A673 (cell line): ENCODE measurements around the gene DCAF16. TPM values are rescaled to one million over a fixed set of nuclear protein-coding genes. Genes with fewer than 3 reads are reported as not detected.

Experiments
- BruUV-seq: library from RNA; stranded (reverse); fragments of 400-500 nt; replicated peaks from 2 replicates; lab custom pipeline; 2021; lab: Mats Ljungman, UMichigan
- CTCF ChIA-PET: fragments of 300-600 bp; sonication (Branson Sonifier 250); formaldehyde crosslinking; loops from one replicate; lab custom pipeline; 2022; ENCODE audit warnings: antibody characterized with exemption; lab: Charles Lee
- POLR2A ChIA-PET: fragments of 300-600 bp; sonication (Branson Sonifier 250); formaldehyde crosslinking; loops from one replicate; lab custom pipeline; 2022; ENCODE audit warnings: antibody characterized with exemption; ENCODE audit not compliant: low non-redundant PET; lab: Charles Lee
- DNase-seq: peaks from one replicate; pipeline ENCODE4 v3.0.0-alpha.2; 2015; ENCODE audit warnings: low spot score
- H3K27ac ChIP-seq: fragments of 200-600 bp; sonication (generic); 2 replicates; pipeline ENCODE4 v1.5.1; 2016; ENCODE audit warnings: mixed run types, low read depth, mild to moderate bottlenecking, mixed read lengths, antibody characterized with exemption, low read length; ENCODE audit not compliant: poor library complexity, severe bottlenecking
- H3K27me3 ChIP-seq: fragments of 200-600 bp; sonication (generic); replicated peaks from 2 replicates; pipeline ENCODE4 v1.6.1; 2017; ENCODE audit warnings: mixed run types, low read depth, mild to moderate bottlenecking, mixed read lengths, antibody characterized with exemption, low read length; ENCODE audit not compliant: insufficient read depth, poor library complexity
- H3K36me3 ChIP-seq: fragments of 200-600 bp; sonication (generic); 2 replicates; pipeline ENCODE4 v1.6.1; 2016; ENCODE audit warnings: mixed run types, mild to moderate bottlenecking, mixed read lengths, antibody characterized with exemption, low read length; ENCODE audit not compliant: insufficient read depth, poor library complexity, severe bottlenecking
- H3K4me1 ChIP-seq: fragments of 200-600 bp; sonication (generic); 2 replicates; pipeline ENCODE4 v1.6.1; 2017; ENCODE audit warnings: mixed run types, mild to moderate bottlenecking, mixed read lengths, antibody characterized with exemption, low read length; ENCODE audit not compliant: insufficient read depth, poor library complexity, severe bottlenecking
- H3K4me3 ChIP-seq: fragments of 200-600 bp; sonication (generic); 2 replicates; pipeline ENCODE4 v1.5.1; 2016; ENCODE audit warnings: low read depth, mixed run types, mild to moderate bottlenecking, mixed read lengths, low read length; ENCODE audit not compliant: poor library complexity, severe bottlenecking
- H3K9me3 ChIP-seq: fragments of 200-600 bp; sonication (generic); 2 replicates; pipeline ENCODE4 v1.6.1; 2016; ENCODE audit warnings: mixed run types, low read depth, mild to moderate bottlenecking, mixed read lengths, antibody characterized with exemption, low read length; ENCODE audit not compliant: poor library complexity, severe bottlenecking
- EZH2 ChIP-seq: fragments of 200-600 bp; sonication (generic); IDR thresholded peaks from 2 replicates; pipeline ENCODE4 v1.6.1; 2017; ENCODE audit warnings: borderline replicate concordance, low read depth, mild to moderate bottlenecking, mixed read lengths, antibody characterized with exemption, low read length; ENCODE audit not compliant: poor library complexity, severe bottlenecking
- intact Hi-C: fragments of 100-400 bp; cut with micrococcal nuclease; formaldehyde crosslinking; loops from one replicate; pipeline ENCODE4 v1.10.0; 2022; ENCODE audit not compliant: unreplicated experiment
- total RNA-seq: library from RNA; stranded (reverse); gene quantifications from 2 replicates; pipeline ENCODE4 v1.2.3, GENCODE V29; 2021
- TF ChIP-seq, protein P1 (sequence below): fragments of 300-800, 200-600 bp; sonication (generic); conservative IDR thresholded peaks from 2 replicates; pipeline ENCODE4 v1.5.1; 2017; ENCODE audit warnings: low read depth, mild to moderate bottlenecking, antibody characterized with exemption, low read length, moderate library complexity, mixed read lengths

DCAF16 gene
- total RNA-seq, 1 experiment from 2014 or later: 59.5 TPM

DNA sequence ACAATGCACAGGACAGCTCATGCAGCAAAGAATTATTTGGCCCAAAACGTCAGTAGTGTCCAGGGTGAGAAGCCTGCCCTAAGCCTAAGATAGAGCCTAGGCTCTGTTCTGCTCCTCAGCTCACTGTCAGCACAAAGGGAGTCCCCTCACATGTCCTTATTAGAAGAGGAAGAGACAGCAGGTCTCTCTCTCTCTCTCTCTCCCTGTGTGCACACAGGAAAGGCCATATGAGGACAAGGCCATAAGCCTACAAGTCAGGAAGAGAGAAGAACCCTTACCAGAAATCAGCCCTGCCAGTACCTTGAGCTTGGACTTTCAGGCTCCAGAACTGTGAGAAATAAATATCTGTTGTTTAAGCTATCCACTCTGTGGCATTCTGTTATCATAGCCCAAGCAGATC, 49.5 kb downstream of the DCAF16 start:
- no peak for DNase-seq
- H3K27me3 ChIP-seq: no peaks in the 10 kb centered on the region
- no peak overlapping the region for H3K27ac ChIP-seq
- ChIA-PET CTCF (no interaction called here), POLR2A (no interaction called here)
- TF ChIP-seq, protein P1, sequence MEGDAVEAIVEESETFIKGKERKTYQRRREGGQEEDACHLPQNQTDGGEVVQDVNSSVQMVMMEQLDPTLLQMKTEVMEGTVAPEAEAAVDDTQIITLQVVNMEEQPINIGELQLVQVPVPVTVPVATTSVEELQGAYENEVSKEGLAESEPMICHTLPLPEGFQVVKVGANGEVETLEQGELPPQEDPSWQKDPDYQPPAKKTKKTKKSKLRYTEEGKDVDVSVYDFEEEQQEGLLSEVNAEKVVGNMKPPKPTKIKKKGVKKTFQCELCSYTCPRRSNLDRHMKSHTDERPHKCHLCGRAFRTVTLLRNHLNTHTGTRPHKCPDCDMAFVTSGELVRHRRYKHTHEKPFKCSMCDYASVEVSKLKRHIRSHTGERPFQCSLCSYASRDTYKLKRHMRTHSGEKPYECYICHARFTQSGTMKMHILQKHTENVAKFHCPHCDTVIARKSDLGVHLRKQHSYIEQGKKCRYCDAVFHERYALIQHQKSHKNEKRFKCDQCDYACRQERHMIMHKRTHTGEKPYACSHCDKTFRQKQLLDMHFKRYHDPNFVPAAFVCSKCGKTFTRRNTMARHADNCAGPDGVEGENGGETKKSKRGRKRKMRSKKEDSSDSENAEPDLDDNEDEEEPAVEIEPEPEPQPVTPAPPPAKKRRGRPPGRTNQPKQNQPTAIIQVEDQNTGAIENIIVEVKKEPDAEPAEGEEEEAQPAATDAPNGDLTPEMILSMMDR: no peak
- TF ChIP-seq EZH2: no peak
- no peaks in the 10 kb centered on the region for H3K36me3 ChIP-seq
- no TSS peak for BruUV-seq
- intact Hi-C loops: no loop called here
- peaks cover 3% of the 10 kb centered on the region for H3K9me3 ChIP-seq
- H3K4me1 ChIP-seq: no peaks in the 10 kb centered on the region
- H3K4me3 ChIP-seq: no peak overlapping the region

DNA sequence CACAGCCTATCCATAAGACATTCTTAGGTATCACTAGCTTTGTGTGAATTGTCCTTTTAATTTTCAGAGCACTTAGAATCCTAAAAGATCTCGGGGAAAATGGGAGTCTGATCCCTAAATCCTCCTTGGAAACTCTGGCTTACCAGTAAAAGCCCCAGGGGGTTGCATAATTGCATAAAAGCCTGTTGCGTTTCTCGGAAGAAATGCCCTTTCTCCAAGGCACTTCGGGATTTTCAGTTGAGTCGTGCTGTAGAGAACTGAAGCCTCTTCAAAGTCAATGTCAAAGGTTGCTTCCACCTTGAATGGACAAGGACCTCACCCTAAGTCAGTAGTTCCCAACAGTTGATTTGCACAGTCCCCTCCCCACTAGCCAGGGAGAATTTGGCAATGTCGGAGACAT, 49.9 kb downstream of the DCAF16 start:
- H3K4me1 ChIP-seq: no peaks in the 10 kb centered on the region
- H3K27ac ChIP-seq: no peak overlapping the region
- TF ChIP-seq EZH2: no peak
- TF ChIP-seq, protein P1: no peak
- H3K27me3 ChIP-seq: no peaks in the 10 kb centered on the region
- no peak overlapping the region for H3K4me3 ChIP-seq
- BruUV-seq: no TSS peak
- intact Hi-C loops: no loop called here
- ChIA-PET POLR2A (no interaction called here), CTCF (no interaction called here)
- no peaks in the 10 kb centered on the region for H3K36me3 ChIP-seq
- DNase-seq: no peak
- H3K9me3 ChIP-seq: peaks cover 3% of the 10 kb centered on the region

DNA sequence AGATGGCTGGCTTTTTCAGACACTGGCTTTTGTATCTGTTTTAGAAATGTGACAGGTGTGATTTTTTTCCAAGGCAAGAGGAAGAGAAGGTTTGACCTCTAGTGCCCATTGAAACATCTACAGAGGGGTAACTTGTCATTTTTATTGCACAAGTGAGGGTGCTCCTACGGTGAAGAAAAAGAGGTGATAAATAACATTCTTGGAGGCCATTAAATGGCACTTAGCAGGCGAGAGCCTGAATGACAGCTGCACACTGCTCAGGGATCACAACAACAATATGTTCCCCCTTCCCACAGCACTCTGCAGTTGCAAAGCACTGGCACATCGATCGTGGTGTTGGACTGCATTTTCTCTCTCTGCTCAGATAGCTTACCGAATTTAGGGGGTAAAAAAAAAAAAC, 52.1 kb downstream of the DCAF16 start:
- intact Hi-C loops: no loop called here
- Histone ChIP-seq H3K4me1 (no peaks in the 10 kb centered on the region), H3K4me3 (no peak overlapping the region), H3K9me3 (no peaks in the 10 kb centered on the region), H3K27ac (no peak overlapping the region), H3K36me3 (no peaks in the 10 kb centered on the region), H3K27me3 (no peaks in the 10 kb centered on the region)
- POLR2A ChIA-PET: no interaction called here
- DNase-seq: no peak
- no peak for TF ChIP-seq EZH2
- TF ChIP-seq, protein P1: no peak
- CTCF ChIA-PET: no interaction called here
- no TSS peak for BruUV-seq
